HG03045 (cell line): ENCODE measurements around the gene PPM1M.

Experiments
- ATAC-seq: cut with Tn5 transposase; IDR thresholded peaks from one replicate; pipeline ENCODE4 v1.9.1; 2021; ENCODE audit warnings: mild to moderate bottlenecking, moderate library complexity; ENCODE audit not compliant: unreplicated experiment

The PPM1M gene

DNA sequence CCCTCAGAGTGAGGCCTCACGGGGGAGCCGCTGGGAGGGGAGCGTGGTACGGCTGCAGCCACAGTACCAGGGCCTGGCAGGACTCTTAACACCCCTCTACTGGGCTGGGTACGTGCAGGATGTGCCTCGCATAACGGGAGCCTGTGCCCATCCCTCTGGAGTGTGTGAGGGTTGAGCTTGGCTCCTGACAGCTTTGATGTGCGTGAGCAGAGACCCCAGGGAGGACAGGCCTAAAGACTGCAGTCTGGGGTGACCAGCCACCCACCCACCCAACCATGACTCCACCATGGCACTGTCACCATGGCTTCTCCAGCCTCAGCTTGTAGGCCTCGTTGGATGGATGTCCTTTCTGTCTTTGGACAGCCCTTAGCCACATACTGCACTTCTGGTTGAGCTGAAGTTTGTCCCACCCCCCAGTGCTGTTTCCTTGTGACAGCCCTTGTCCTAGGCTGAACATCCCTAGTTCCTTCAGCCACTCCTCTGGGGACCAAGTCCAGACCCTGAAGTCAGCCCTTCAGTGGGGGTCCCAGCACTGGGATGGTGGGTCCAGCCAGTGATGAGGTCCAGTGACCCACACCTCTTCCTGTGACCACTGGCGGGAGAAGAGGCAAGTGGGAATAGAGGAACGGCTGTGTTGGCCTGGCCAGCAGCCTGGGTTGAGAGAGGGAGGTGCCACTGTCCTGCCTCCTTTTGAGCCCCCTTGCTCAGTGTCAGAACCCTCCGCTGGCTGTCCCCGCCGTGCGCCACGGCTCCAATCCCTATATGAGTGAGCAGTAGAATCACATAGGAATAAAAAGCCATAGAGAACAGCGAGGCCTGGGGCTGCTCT lies 48.1 kb downstream of the PPM1M start:
- no peak for ATAC-seq

- no peak for ATAC-seq
Observed at GRCh38 chr3:52294320-52295150, 49.0 kb downstream of the PPM1M start.

DNA sequence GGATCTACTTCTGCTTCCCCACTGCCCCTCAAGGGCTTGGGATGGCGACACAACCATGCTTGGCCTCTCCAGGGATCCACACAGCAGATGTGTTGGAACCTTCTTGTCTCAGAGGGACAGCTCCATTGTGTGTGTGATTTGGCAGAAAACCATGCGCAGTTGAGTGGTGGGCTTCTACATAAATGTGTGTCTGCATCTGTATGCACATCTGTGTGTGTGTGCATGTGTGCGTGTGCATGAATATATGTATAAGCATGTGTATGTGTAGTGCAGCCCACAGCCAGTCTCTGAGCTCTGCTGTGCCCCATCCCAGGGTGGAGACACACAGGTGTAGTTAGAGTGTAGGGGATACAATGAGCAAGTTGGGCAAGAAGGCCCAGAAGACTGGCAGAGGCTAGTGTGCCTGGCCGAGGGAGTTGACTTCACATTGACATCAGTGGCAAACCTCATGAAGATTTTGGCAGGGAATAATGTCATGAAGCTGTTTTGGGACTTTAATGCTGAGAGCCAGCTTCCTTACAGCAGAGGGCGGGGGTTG lies 50.2 kb downstream of the PPM1M start:
- ATAC-seq: no peak

DNA sequence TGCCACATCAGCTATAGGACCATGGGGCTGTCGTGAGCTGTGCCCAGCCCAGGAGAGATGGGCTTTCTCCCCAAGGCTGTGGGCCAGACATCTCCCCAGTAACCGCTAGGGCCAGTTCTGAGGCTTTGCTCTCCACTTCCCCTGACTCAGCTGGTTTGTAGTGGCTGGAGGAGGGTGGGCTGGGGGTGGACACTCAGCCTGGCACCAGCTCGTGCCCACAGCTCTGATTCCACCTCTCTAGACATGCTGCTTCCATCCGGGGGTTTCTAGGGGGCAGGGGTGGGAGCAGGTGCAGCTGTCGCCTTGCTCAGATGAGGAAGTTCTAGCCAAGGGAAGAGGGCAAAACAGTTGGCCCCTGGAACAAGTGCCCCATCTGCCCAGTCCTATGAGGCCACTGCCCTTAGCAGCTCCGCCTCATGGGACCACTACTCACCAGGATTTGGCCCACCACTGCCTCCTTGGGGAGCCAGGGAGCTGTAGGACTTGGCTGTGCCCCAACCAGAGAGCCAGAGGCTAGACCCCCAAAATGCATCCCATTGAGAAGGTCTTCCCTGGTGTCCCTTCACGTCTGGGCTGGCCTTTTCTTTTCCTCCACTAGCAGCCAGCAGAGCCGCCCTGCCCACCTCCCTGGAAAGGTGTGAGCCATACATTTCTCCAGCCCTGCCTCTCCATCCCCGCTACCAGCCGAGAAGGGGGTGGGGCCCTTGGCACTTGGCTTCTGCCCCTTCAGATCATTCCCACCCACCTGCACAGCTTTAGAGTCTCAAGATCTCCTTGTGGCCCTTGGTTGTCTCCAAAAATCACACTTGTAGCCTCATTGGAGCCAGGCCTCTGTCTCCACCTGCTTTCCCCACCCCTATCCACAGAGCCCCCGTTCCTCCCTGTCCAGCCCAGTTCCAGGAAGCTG lies 51.9 kb downstream of the PPM1M start:
- no peak for ATAC-seq

DNA sequence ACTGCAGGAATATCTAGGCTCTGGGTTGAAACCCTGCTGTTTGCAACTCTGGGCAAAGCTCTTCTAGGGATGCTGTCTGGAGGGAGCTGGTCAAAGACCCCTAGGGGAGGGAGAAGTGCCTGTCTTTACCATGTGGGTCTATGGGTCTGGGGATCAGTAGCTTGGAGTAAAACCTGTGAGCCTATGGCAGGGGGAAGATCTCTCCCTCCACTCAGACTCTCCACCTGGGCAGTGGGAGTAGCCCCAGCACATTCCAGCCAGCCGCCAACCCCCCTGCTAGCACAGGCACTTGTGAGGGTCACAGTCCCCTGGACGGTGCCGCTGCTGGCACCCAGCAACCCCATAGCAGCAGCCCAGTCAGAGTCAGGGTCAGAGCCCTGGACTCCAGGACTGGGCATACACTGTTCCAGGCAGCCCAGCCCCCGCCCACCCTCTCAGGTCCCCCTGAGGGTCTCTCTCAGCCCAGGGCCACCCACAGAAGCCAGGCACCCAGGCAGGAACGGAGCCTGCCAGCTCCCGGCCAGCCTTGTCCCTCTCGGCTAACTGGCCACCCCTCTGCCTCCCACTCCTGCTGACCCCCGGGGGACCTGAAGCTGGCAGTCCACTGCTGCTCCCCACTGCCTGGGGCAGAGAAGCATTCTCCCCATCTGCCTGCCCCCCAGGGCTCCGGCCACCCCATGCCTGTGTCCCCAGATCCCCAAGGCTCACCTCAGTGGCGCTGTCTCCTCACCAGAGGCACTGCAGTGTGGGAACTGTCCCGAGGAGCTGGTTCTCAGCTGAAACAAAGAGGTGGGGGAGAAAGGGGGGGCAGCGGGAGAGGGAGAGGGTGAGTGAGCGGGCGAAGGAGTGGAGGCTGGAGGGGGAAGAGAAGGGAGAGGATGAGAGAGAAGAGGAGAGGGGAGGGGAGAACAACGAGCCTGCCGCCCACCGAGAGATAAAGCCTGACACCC lies 52.9 kb downstream of the PPM1M start:
- ATAC-seq: no peak

- ATAC-seq: no peak
Observed at GRCh38 chr3:52299247-52299878, 53.8 kb downstream of the PPM1M start.
